Activated CD4-positive, CD25-positive, alpha-beta regulatory T cell treated with anti-CD3 and anti-CD28 coated beads, Interleukin-2, amount 50 U/mL, for 72 hours (primary cell): ENCODE results near the gene PLA2G12B.
"Not testable (repeated sequence)": the region's sequence is repeated elsewhere in the genome, so short reads cannot be mapped to it uniquely, and the experiment has no call there.

Experiments used
- DNase-seq: peaks from one replicate; pipeline ENCODE4 v3.0.0; 2021

Gene PLA2G12B

DNA sequence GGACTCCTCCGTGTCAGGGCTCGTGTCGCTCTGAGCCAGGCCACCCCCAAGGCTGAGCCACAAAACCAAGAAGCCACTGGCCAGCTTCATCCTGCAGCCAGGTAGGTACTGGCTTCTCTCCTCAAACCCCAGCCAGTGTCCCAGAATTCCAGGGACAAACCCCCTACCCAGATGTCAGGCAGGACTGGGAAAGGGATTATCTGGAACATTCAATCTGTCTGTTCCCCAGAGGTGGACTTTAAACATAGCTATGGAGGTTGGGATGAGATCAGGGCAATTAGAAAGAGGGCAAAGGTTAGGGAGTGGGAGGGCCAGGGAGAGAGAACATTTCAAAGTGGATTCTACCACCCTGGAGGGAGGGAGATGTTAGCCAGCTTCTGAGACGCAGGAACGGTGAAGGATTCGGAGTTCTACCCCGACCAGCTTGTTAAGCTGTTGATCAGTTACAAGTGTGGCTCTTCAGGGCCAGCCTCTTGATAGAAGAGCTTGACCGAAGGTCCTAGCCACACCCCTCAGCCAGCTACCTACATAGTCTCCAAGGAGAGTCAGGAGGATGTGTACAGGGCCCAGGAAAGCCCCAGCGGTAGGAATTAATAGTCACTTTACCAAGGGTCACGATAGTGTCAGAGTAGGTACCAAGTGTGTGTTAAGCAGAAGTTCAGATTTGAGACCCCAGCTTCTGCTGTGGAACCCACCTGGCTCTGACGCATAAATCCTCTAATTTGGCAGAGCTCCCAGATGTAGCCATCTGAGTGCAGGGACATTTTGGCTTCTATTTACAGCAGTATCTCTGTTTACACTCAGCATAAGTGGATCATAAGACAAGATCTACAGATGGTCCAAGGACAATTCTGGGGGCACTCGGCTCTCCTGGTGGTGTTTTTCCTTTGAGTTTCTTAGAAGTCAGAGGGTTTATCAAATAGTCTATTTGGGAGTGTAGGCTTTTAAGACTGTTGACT is at the start of gene PLA2G12B:
TSS of gene PLA2G12B (minus strand) at position 211 of the 959 bp plus-strand sequence. CDS start at position 90, 121 bp downstream.
- no peak for DNase-seq

DNA sequence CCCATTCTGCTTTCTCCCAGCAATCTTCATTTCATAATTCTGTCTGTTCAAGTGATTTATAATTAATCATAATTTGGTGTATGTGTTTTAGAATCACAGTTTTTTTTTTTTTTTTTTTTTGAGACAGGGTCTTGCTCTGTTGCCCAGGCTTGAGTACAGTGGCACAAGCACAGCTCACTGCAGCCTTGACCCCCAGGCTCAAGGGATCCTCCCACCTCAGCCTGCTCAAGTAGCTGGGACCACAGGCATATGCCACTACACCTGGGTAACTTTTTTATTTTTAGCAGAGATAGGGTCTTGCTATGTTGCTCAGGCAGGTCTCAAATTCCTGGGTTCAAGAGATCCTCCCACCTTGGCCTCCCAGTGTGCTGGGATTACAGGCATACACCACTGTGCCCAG is 49.2 kb upstream of the PLA2G12B start:
- DNase-seq, result no peak

DNA sequence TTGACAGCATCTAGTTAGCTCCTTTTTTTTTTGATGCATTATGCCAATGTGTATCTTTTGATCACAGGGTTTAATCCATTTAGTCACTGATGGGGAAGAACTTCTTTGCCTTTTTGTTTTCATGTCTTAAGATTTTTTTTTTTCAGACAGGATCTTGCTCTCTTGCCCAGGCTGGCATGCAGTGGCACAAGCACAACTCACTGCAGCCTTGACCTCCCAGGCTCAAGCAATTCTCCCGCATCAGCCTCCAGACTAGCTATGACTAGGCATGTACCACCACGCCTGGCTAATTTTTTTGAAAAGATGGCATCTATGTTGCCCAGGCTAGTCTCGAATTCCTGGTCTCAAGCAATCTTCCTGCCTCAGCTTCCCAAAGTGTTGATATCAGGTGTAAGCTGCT is 46.4 kb upstream of the PLA2G12B start:
- DNase-seq, result no peak

- DNase-seq, result no peak
Observed at GRCh38 chr10:72997099-72997498, 42.5 kb upstream of the PLA2G12B start.

DNA sequence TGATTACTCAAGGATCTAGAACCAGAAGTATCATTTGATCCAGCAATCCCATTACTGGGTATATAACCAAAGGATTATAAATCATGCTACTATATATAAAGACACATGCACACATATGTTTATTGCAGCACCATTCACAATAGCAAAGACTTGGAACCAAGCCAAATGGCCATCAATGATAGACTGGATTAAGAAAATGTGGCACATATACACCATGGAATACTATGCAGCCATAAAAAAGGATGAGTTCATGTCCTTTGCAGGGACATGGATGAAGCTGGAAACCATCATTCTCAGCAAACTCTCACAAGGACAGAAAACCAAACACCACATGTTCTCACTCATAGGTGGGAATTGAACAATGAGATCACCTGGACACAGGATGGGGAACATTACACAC is 40.9 kb upstream of the PLA2G12B start:
- DNase-seq, result not testable (repeated sequence)

DNA sequence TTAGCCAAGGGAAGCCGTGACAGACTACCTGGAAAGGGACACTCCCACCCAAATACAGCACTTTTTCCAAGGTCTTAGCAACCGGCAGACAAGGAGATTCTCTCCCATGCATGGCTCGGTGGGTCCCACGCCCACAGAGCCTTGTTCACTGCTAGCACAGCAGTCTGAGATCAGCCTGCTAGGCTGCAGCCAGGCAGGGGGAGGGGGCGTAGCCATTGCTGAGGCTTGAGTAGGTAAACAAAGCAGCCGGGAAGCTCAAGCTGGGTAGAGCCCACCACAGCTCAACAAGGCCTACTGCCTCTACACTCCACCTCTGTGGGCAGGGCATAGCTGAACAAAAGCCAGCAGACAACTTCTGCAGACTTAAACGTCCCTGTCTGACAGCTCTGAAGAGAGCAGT is 35.2 kb upstream of the PLA2G12B start:
- not testable (repeated sequence) for DNase-seq

GRCh38 chr10:72984618-72985017 is 30.0 kb upstream of the PLA2G12B start:
- not testable (repeated sequence) for DNase-seq

GRCh38 chr10:72981882-72982529 is 27.4 kb upstream of the PLA2G12B start:
- no peak for DNase-seq

DNA sequence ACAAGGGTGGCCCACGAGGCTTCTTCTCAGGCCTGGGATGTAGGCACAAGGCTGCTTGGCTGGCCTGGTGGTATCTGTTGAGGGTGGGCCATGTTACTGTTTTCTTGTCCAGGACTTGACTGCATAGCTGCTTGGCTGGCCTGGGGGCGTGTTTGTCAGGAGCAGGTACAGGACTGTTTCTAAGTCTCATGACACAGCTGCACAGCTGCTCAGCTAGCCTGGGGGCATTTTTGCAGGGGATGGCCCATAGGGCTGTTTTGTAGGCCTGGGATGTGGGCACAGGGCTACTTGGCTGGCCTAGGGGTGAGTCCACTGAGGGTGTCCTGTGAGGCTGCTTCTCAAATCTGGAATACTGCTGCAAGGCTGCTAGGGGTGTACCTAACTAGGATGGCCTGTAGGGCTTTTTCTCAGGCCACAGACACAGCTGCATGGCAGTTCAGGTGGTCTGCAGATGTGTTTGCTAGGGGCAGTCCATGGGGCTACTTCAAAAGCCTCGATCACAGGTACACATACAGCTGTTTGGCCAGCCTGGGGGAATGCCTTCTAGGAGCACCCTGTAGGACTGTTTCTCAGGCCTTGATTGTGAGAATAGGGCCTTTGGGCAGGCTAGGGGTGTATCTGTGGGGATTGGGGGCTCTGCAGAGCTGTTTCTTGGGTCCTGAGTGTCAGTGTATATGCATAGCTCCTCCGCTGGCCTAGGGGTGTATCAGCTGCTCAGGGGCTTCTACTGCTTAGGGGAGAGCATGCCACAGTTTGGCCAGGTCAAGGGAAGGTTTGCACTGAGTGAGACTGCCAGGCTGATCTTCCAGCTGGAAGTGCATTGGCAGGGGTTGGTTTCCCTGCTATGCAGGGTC is 26.6 kb upstream of the PLA2G12B start:
- DNase-seq, result no peak

GRCh38 chr10:72980348-72980747 is 25.7 kb upstream of the PLA2G12B start:
- DNase-seq, result no peak

GRCh38 chr10:72979709-72980108 is 25.1 kb upstream of the PLA2G12B start:
- DNase-seq, result no peak

DNA sequence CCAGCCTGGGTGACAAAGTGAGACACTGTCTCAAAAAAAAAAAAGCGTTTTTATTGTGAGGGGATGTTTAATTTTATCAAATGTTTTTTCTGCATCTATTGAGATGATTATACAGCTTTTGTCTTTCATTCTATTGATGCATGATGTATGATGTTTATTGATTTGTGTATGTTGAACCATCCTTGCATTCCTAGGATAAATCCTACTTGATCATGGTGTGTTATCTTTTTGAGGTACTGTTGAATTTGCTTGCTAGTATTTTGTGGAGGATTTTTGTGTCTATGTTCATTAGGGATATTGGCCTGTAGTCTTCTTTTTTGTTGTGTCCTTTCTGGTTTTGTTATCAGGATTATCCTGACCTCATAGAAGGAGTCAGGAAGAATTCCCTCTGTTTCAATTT is 22.3 kb upstream of the PLA2G12B start:
- DNase-seq, result no peak

- DNase-seq, result no peak
Observed at GRCh38 chr10:72956001-72956400, 1.4 kb upstream of the PLA2G12B start.

DNA sequence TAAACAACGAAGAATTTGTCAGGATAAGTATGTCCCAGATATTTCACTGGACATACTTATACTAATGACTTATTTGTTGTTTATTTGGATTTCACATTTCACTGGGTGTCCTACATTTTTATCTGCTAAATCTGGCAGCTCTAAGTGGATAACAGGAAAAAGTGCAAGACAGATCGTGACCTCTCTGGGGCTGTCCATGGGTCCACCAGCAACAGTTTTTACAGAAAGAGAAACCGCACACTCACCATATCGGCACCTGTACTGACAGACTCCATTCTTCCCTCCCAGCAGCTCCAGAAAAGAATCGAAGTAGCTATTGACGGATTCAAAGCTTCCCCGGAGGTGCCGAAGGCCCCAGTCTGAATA is 393 bp downstream of the PLA2G12B start:
- DNase-seq, result no peak

DNA sequence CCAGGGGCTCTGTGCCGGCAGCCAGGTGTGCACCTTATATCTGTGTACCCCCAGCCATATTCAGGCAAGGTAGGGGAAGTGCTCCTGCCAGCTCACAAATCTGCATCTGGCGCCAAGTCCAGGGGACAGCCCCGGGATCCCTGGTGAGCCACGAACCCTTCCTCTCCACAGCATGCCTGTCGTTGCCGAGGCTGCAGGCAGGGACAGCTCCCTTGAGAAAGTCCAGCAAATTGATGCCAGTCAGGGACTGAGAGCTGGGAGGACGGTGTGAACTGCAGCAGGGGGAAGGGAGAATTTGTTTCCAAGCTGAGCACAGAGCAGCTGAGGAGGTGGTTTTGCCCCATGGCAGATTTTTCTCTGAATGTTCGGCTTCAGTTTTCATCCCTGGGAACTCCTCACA is 919 bp downstream of the PLA2G12B start:
- DNase-seq, result no peak

DNA sequence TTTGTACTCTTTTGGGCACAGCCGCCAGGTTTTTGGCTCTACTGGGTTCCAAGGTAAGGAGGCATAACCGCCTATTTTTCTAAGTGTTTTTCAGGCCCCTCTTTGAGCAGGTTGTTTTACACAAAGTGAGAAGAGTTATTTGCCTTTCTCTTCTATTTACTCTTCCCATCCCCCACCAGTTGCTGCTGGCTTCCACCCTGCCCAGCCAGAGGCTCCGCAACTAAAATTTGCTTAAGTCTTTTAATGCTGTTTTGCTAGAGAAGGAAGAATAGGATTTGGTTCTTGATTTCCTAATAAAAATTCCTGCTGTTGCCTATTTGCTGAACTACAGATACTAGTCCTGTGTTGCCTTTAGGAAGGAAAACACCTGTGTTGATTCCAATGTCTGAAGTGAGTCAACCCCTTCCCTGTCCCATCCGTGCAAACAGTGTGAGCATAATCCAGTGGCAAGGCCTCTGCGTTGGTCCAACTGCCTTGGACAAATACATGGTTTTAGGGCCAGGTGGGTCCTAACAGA is 1.9 kb downstream of the PLA2G12B start:
- DNase-seq, result no peak

DNA sequence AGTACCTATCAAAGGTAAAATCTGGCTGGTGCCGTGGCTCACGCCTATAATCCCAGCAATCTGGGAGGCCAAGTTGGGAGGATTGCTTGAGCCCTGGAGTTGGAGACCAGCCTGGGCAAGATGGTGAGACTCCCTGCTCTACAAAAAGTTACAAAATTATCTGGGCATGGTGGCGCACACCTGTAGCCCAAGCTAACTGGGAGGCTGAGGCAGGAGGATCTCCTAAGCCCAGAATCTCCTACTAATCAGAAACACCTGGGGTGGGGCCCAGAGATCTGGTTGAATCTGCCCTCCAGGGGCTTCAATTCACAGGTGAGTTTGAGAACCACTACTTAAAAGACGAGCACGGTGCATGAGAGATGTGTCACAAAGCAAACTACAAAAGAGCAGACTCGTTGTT is 2.4 kb downstream of the PLA2G12B start:
- no peak for DNase-seq

DNA sequence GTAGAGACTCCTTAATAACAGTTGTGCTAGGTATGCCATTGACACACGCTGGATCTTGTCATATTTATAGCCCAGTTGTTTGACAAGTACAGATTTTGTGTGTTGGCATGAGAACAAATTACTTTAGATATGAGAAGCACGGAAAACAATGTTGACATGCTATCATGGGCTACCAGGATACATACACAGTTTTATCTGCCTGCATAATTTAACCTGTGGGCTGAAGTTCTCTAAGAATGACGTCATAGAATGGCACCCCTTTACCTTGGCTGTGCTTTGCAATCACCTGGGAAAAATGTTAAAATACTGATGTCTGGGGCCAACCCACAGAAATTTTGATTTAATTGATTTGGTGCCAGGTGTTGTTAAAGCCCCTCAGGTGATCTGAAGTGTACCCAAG is 2.8 kb downstream of the PLA2G12B start:
- no peak for DNase-seq

DNA sequence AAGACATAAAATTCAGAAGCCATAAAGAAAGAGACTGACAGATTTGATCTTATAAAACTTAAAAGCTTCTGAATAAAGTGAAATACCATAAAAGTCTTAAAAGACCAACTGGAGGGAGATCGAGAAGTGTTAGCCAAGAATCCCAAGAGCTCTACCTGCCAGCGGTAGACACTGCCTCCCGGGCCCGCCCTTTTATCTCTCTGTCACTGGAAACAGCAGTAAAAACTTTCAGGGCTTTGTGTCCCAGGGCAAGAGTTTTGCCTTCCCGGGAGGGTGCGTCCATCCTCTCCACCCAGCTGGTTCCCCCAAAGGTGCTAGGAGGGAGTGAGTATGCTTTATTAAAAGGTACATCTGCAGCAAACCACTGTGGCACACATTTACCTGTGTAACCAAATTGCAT is 5.8 kb downstream of the PLA2G12B start:
- DNase-seq, result no peak

DNA sequence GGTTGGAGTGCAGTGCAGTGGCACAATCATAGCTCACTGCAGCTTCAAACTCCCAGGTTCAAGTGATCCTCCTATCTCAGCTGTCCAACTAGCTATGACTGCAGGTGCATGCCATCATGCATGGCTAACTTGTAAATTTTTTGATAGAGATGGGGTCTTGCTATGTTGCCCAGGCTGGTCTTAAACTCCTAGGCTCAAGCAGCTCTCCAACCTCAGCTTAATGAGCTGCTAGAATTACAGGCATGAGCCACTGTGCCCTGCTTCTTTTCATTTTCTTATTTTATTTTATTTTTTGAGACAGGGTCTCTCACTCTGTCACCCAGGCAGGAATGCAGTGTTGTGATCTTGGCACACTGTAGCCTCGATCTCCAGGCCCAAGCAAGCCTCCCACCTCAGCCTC is 7.6 kb downstream of the PLA2G12B start:
- no peak for DNase-seq

- no peak for DNase-seq
Observed at GRCh38 chr10:72943498-72944234, 10.9 kb downstream of the PLA2G12B start.

- no peak for DNase-seq
Observed at GRCh38 chr10:72935361-72935760, 19.2 kb downstream of the PLA2G12B start.
